Activated CD8-positive, alpha-beta memory T cell treated with anti-CD3 and anti-CD28 coated beads, Interleukin-2, amount 10 ng/mL, durations not matched to agents 7 days and 5 days (primary cell): Measurements from ENCODE around the gene UGGT1. TPM values are rescaled to one million over a fixed set of nuclear protein-coding genes. Genes with fewer than 3 reads are reported as not detected.
"Not testable (repeated sequence)": the region's sequence is repeated elsewhere in the genome, so short reads cannot be mapped to it uniquely, and the experiment has no call there.

Experiments used
- ATAC-seq: fragments of 150-1000 bp; cut with Tn5 transposase; one replicate; pipeline ENCODE4 v1.10.0; 2021; ENCODE audit warnings: moderate library complexity
- CTCF ChIA-PET: fragments of 350-600 bp; sonication (Branson Sonifier 250); formaldehyde crosslinking; loops from one replicate; lab custom pipeline; 2021; ENCODE audit warnings: antibody characterized with exemption; lab: Charles Lee
- DNase-seq: peaks from one replicate; pipeline ENCODE4 v3.0.0-alpha.2; 2020
- H3K27ac Mint-ChIP-seq: one replicate; pipeline ENCODE4 v1.8.0; 2021; ENCODE audit warnings: mild to moderate bottlenecking, mixed read lengths
- H3K27me3 Mint-ChIP-seq: one replicate; pipeline ENCODE4 v1.8.0; 2021; ENCODE audit warnings: mixed read lengths
- H3K36me3 Mint-ChIP-seq: one replicate; pipeline ENCODE4 v1.8.0; 2021; ENCODE audit warnings: mild to moderate bottlenecking, mixed read lengths
- H3K4me1 Mint-ChIP-seq: one replicate; pipeline ENCODE4 v1.8.0; 2021; ENCODE audit warnings: mixed read lengths
- H3K4me3 Mint-ChIP-seq: one replicate; pipeline ENCODE4 v1.8.0; 2021; ENCODE audit warnings: mild to moderate bottlenecking, moderate library complexity, mixed read lengths
- H3K9me3 Mint-ChIP-seq: one replicate; pipeline ENCODE4 v1.8.0; 2022; ENCODE audit warnings: low read depth, mixed read lengths
- total RNA-seq, 2 experiments: library from RNA; stranded (reverse); gene quantifications; one replicate each; pipeline ENCODE4 v1.2.3, GENCODE V29; 2021

The UGGT1 gene
- total RNA-seq, 2 experiments from 2014 or later = 56.3 to 63.4 TPM

GRCh38 chr2:128195435-128195984, 104.5 kb downstream of the UGGT1 start:
- Mint-ChIP-seq H3K36me3 (peaks cover 28% of the 10 kb centered on the region), H3K27ac (no peak overlapping the region), H3K4me3 (no peak overlapping the region), H3K4me1 (peaks cover 17% of the 10 kb centered on the region), H3K27me3 (no peaks in the 10 kb centered on the region), H3K9me3 (no peaks in the 10 kb centered on the region)
- DNase-seq = no peak
- ATAC-seq = no peak
- CTCF ChIA-PET = no interaction called here

- Mint-ChIP-seq H3K27ac (peak overlapping the region; percentile 48), H3K9me3 (no peaks in the 10 kb centered on the region), H3K27me3 (no peaks in the 10 kb centered on the region), H3K36me3 (peaks cover 25% of the 10 kb centered on the region), H3K4me3 (no peak overlapping the region), H3K4me1 (peaks cover 17% of the 10 kb centered on the region)
- ATAC-seq (no peak), DNase-seq (no peak)
- CTCF ChIA-PET = no interaction called here
Measured at GRCh38 chr2:128196026-128196425, 105.0 kb downstream of the UGGT1 start.

- Mint-ChIP-seq H3K9me3 (no peaks in the 10 kb centered on the region), H3K27me3 (no peaks in the 10 kb centered on the region), H3K36me3 (peaks cover 22% of the 10 kb centered on the region), H3K4me1 (peaks cover 17% of the 10 kb centered on the region), H3K4me3 (no peak overlapping the region), H3K27ac (peak overlapping the region; percentile 48)
- CTCF ChIA-PET = no interaction called here
- DNase-seq (no peak), ATAC-seq (no peak)
Measured at GRCh38 chr2:128196471-128196931, 105.5 kb downstream of the UGGT1 start.

- peaks cover 18% of the 10 kb centered on the region for H3K36me3 Mint-ChIP-seq
- ATAC-seq = no peak
- DNase-seq = no peak
- no peak overlapping the region for H3K27ac Mint-ChIP-seq
- H3K4me1 Mint-ChIP-seq = peaks cover 17% of the 10 kb centered on the region
- H3K9me3 Mint-ChIP-seq = no peaks in the 10 kb centered on the region
- no peaks in the 10 kb centered on the region for H3K27me3 Mint-ChIP-seq
- no peak overlapping the region for H3K4me3 Mint-ChIP-seq
- CTCF ChIA-PET = no interaction called here
Measured at GRCh38 chr2:128197059-128197458, 106.1 kb downstream of the UGGT1 start.

- peaks cover 17% of the 10 kb centered on the region for H3K4me1 Mint-ChIP-seq
- CTCF ChIA-PET = no interaction called here
- no peak overlapping the region for H3K27ac Mint-ChIP-seq
- DNase-seq = no peak
- no peaks in the 10 kb centered on the region for H3K27me3 Mint-ChIP-seq
- no peak for ATAC-seq
- no peak overlapping the region for H3K4me3 Mint-ChIP-seq
- peaks cover 12% of the 10 kb centered on the region for H3K36me3 Mint-ChIP-seq
- no peaks in the 10 kb centered on the region for H3K9me3 Mint-ChIP-seq
Measured at GRCh38 chr2:128198656-128199055, 107.7 kb downstream of the UGGT1 start.

GRCh38 chr2:128199141-128199540, 108.1 kb downstream of the UGGT1 start:
- ATAC-seq (no peak), DNase-seq (no peak)
- CTCF ChIA-PET = no interaction called here
- Mint-ChIP-seq H3K27me3 (no peaks in the 10 kb centered on the region), H3K9me3 (no peaks in the 10 kb centered on the region), H3K27ac (no peak overlapping the region), H3K4me1 (peaks cover 17% of the 10 kb centered on the region), H3K36me3 (peaks cover 9% of the 10 kb centered on the region), H3K4me3 (no peak overlapping the region)

GRCh38 chr2:128202791-128203190, 111.8 kb downstream of the UGGT1 start:
- Mint-ChIP-seq H3K27me3 (peaks cover 11% of the 10 kb centered on the region), H3K27ac (no peak overlapping the region), H3K36me3 (no peaks in the 10 kb centered on the region), H3K4me1 (no peaks in the 10 kb centered on the region), H3K9me3 (no peaks in the 10 kb centered on the region), H3K4me3 (no peak overlapping the region)
- CTCF ChIA-PET = no interaction called here
- DNase-seq (no peak), ATAC-seq (no peak)

GRCh38 chr2:128206245-128206644, 115.2 kb downstream of the UGGT1 start:
- no peaks in the 10 kb centered on the region for H3K9me3 Mint-ChIP-seq
- ATAC-seq = no peak
- H3K4me1 Mint-ChIP-seq = no peaks in the 10 kb centered on the region
- no peak overlapping the region for H3K27ac Mint-ChIP-seq
- peaks cover 11% of the 10 kb centered on the region for H3K27me3 Mint-ChIP-seq
- no peak for DNase-seq
- H3K36me3 Mint-ChIP-seq = no peaks in the 10 kb centered on the region
- CTCF ChIA-PET = no interaction called here
- H3K4me3 Mint-ChIP-seq = no peak overlapping the region

- Mint-ChIP-seq H3K4me3 (no peak overlapping the region), H3K27ac (no peak overlapping the region), H3K36me3 (no peaks in the 10 kb centered on the region), H3K4me1 (no peaks in the 10 kb centered on the region), H3K27me3 (peaks cover 11% of the 10 kb centered on the region), H3K9me3 (no peaks in the 10 kb centered on the region)
- DNase-seq = no peak
- CTCF ChIA-PET = no interaction called here
- no peak for ATAC-seq
Measured at GRCh38 chr2:128208023-128208422, 117.0 kb downstream of the UGGT1 start.

- H3K4me3 Mint-ChIP-seq, DNase-seq, H3K27ac Mint-ChIP-seq, H3K4me1 Mint-ChIP-seq, H3K9me3 Mint-ChIP-seq, ATAC-seq, H3K36me3 Mint-ChIP-seq, CTCF ChIA-PET: not testable (repeated sequence)
- H3K27me3 Mint-ChIP-seq = peaks cover 11% of the 10 kb centered on the region
Measured at GRCh38 chr2:128208631-128209324, 117.8 kb downstream of the UGGT1 start.

GRCh38 chr2:128214251-128214650, 123.3 kb downstream of the UGGT1 start:
- CTCF ChIA-PET = no interaction called here
- H3K27ac Mint-ChIP-seq = no peak overlapping the region
- no peak for DNase-seq
- H3K4me3 Mint-ChIP-seq = no peak overlapping the region
- no peak for ATAC-seq
- no peaks in the 10 kb centered on the region for H3K36me3 Mint-ChIP-seq
- no peaks in the 10 kb centered on the region for H3K9me3 Mint-ChIP-seq
- peaks cover 4% of the 10 kb centered on the region for H3K4me1 Mint-ChIP-seq
- no peaks in the 10 kb centered on the region for H3K27me3 Mint-ChIP-seq

- CTCF ChIA-PET = no interaction called here
- peaks cover 4% of the 10 kb centered on the region for H3K4me1 Mint-ChIP-seq
- H3K27me3 Mint-ChIP-seq = no peaks in the 10 kb centered on the region
- H3K27ac Mint-ChIP-seq = no peak overlapping the region
- no peaks in the 10 kb centered on the region for H3K36me3 Mint-ChIP-seq
- no peak overlapping the region for H3K4me3 Mint-ChIP-seq
- DNase-seq (no peak), ATAC-seq (no peak)
- no peaks in the 10 kb centered on the region for H3K9me3 Mint-ChIP-seq
Measured at GRCh38 chr2:128214866-128215460, 124.0 kb downstream of the UGGT1 start.

GRCh38 chr2:128215897-128216642, 125.1 kb downstream of the UGGT1 start:
- no peak for ATAC-seq
- no peaks in the 10 kb centered on the region for H3K36me3 Mint-ChIP-seq

More at GRCh38 chr2:128215897-128216642, 125.1 kb downstream of the UGGT1 start:
- Mint-ChIP-seq H3K27me3 (no peaks in the 10 kb centered on the region), H3K4me3 (no peak overlapping the region), H3K27ac (no peak overlapping the region), H3K4me1 (peaks cover 4% of the 10 kb centered on the region), H3K9me3 (no peaks in the 10 kb centered on the region)
- DNase-seq = no peak
- CTCF ChIA-PET = interaction anchor here (1.4 kb wide), 1 partner anchor 17 kb away, joined by 3 read pairs; no protein-coding TSS in a partner anchor
